ENCODE results near the gene A2M. TPM values are rescaled to one million over a fixed set of nuclear protein-coding genes. Genes with fewer than 3 reads are reported as not detected.

The A2M gene
- total and polyA plus RNA-seq, 4 donors, result 1,731 to 2,622 (median 2,052) TPM

- peaks cover 20 to 89% (median 82%) of the 10 kb centered on the region in 4 donors for H3K36me3 ChIP-seq (ENCODE audit: control insufficient read depth in 4 of 4, insufficient read depth in 3 of 4, low read depth in 1 of 4, low read length in 3 of 4)
- no peak overlapping the region for H3K4me3 ChIP-seq (ENCODE audit: low read depth in 1 of 3, low read length in 3 of 3)
- WGBS, result 86% methylated on average over 2 of the region's 2 CpGs
- H3K4me1 ChIP-seq (ENCODE audit: control insufficient read depth in 4 of 4, insufficient read depth in 4 of 4, low read length in 3 of 4), result no peaks in the 10 kb centered on the region
- H3K27me3 ChIP-seq (ENCODE audit: control insufficient read depth in 4 of 4, insufficient read depth in 4 of 4, low read length in 3 of 4), result no peaks in the 10 kb centered on the region
- no peaks in the 10 kb centered on the region for H3K9me3 ChIP-seq (ENCODE audit: control insufficient read depth in 4 of 4, low read length in 3 of 4)
- TF ChIP-seq, protein P1, sequence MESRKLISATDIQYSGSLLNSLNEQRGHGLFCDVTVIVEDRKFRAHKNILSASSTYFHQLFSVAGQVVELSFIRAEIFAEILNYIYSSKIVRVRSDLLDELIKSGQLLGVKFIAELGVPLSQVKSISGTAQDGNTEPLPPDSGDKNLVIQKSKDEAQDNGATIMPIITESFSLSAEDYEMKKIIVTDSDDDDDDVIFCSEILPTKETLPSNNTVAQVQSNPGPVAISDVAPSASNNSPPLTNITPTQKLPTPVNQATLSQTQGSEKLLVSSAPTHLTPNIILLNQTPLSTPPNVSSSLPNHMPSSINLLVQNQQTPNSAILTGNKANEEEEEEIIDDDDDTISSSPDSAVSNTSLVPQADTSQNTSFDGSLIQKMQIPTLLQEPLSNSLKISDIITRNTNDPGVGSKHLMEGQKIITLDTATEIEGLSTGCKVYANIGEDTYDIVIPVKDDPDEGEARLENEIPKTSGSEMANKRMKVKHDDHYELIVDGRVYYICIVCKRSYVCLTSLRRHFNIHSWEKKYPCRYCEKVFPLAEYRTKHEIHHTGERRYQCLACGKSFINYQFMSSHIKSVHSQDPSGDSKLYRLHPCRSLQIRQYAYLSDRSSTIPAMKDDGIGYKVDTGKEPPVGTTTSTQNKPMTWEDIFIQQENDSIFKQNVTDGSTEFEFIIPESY (IDR thresholded peaks at IDR 0.05), result no peak
- TF ChIP-seq HNF4G (IDR thresholded peaks at IDR 0.05), result no peak
- DNase-seq (ENCODE audit: low spot score), result no peak
- no peak overlapping the region for H3K27ac ChIP-seq (ENCODE audit: low read depth in 1 of 2, low read length in 2 of 2)
- no peak overlapping the region for H3K9ac ChIP-seq (ENCODE audit: low read depth in 1 of 2, low read length in 2 of 2)
These were observed 19.0 kb downstream of the A2M start for GRCh38 chr12:9096563-9097176.

GRCh38 chr12:9095322-9095721 is 20.4 kb downstream of the A2M start:
- Histone ChIP-seq H3K36me3 (ENCODE audit: control insufficient read depth in 4 of 4, insufficient read depth in 3 of 4, low read depth in 1 of 4, low read length in 3 of 4) (peaks cover 18 to 89% (median 85%) of the 10 kb centered on the region in 4 donors), H3K4me3 (ENCODE audit: low read depth in 1 of 3, low read length in 3 of 3) (no peak overlapping the region), H3K9me3 (ENCODE audit: control insufficient read depth in 4 of 4, low read length in 3 of 4) (no peaks in the 10 kb centered on the region), H3K9ac (ENCODE audit: low read depth in 1 of 2, low read length in 2 of 2) (no peak overlapping the region), H3K27ac (ENCODE audit: low read depth in 1 of 2, low read length in 2 of 2) (no peak overlapping the region), H3K4me1 (ENCODE audit: control insufficient read depth in 4 of 4, insufficient read depth in 4 of 4, low read length in 3 of 4) (no peaks in the 10 kb centered on the region), H3K27me3 (ENCODE audit: control insufficient read depth in 4 of 4, insufficient read depth in 4 of 4, low read length in 3 of 4) (no peaks in the 10 kb centered on the region)
- no peak for DNase-seq (ENCODE audit: low spot score)
- 92% methylated on average over 3 of the region's 3 CpGs for WGBS
- TF ChIP-seq, protein P2, sequence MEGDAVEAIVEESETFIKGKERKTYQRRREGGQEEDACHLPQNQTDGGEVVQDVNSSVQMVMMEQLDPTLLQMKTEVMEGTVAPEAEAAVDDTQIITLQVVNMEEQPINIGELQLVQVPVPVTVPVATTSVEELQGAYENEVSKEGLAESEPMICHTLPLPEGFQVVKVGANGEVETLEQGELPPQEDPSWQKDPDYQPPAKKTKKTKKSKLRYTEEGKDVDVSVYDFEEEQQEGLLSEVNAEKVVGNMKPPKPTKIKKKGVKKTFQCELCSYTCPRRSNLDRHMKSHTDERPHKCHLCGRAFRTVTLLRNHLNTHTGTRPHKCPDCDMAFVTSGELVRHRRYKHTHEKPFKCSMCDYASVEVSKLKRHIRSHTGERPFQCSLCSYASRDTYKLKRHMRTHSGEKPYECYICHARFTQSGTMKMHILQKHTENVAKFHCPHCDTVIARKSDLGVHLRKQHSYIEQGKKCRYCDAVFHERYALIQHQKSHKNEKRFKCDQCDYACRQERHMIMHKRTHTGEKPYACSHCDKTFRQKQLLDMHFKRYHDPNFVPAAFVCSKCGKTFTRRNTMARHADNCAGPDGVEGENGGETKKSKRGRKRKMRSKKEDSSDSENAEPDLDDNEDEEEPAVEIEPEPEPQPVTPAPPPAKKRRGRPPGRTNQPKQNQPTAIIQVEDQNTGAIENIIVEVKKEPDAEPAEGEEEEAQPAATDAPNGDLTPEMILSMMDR (IDR thresholded peaks at IDR 0.05; ENCODE audit: low read depth, low read length, missing input control), result no peak
- no peak for TF ChIP-seq FOXA2 (IDR thresholded peaks at IDR 0.05)
- no peak for TF ChIP-seq TAF1 (conservative IDR thresholded peaks at IDR 0.05)
- TF ChIP-seq RAD21 (IDR thresholded peaks at IDR 0.05), result no peak
- TF ChIP-seq YY1 (IDR thresholded peaks at IDR 0.05), result no peak
- TF ChIP-seq RXRA (IDR thresholded peaks at IDR 0.05), result no peak
- TF ChIP-seq SP1 (IDR thresholded peaks at IDR 0.05), result no peak
- TF ChIP-seq FOXA1 (IDR thresholded peaks at IDR 0.05), result no peak
- TF ChIP-seq HNF4G (IDR thresholded peaks at IDR 0.05), result no peak
- TF ChIP-seq, protein P3, sequence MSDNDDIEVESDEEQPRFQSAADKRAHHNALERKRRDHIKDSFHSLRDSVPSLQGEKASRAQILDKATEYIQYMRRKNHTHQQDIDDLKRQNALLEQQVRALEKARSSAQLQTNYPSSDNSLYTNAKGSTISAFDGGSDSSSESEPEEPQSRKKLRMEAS (IDR thresholded peaks at IDR 0.05), result no peak
- no peak for TF ChIP-seq NR2F2 (IDR thresholded peaks at IDR 0.05)
- TF ChIP-seq, protein P1 (IDR thresholded peaks at IDR 0.05), result no peak
- TF ChIP-seq ATF3 (IDR thresholded peaks at IDR 0.05), result no peak
- no peak for TF ChIP-seq JUND (IDR thresholded peaks at IDR 0.05)
- no peak for TF ChIP-seq EGR1 (IDR thresholded peaks at IDR 0.05; ENCODE audit: low read depth in 2 of 2)
- no peak for TF ChIP-seq GABPA (IDR thresholded peaks at IDR 0.05 in 1 of 2, conservative IDR thresholded peaks at IDR 0.05 in 1 of 2)
- TF ChIP-seq HNF4A (conservative IDR thresholded peaks at IDR 0.05), result no peak

Data from liver (tissue), 9 donors.